K562 (cell line): ENCODE results near the gene RMI1. TPM values are rescaled to one million over a fixed set of nuclear protein-coding genes. Genes with fewer than 3 reads are reported as not detected.

ENCODE experiments used
- ADNP ChIP-seq: fragments of 200-800 bp; sonication (Bioruptor generic); IDR thresholded peaks from 2 replicates; pipeline ENCODE4 v1.6.1; 2016; ENCODE audit warnings: missing genetic modification characterization, missing compliant biosample characterization
- CHAMP1 ChIP-seq: fragments of 450-650 bp; IDR thresholded peaks from 2 replicates; pipeline ENCODE4 v1.6.1; 2016; ENCODE audit warnings: mild to moderate bottlenecking
- CHD4 ChIP-seq: fragments of 200-600 bp; sonication (generic); IDR thresholded peaks from 3 replicates; pipeline ENCODE4 v1.6.1; 2012; ENCODE audit warnings: low read depth, mild to moderate bottlenecking, mixed read lengths, low read length, inconsistent platforms; ENCODE audit not compliant: insufficient read depth, insufficient replicate concordance, poor library complexity, severe bottlenecking
- HMG20B ChIP-seq: fragments of 250-450 bp; sonication (Bioruptor Pico); IDR thresholded peaks from 2 replicates; pipeline ENCODE4 v1.5.0; 2021; ENCODE audit warnings: mild to moderate bottlenecking
- MAFK ChIP-seq: IDR thresholded peaks from 2 replicates; pipeline ENCODE4 v1.6.1; 2011; ENCODE audit warnings: low read length, improper control_type of control experiment
- RBBP5 ChIP-seq: fragments of 200-600 bp; sonication (generic); IDR thresholded peaks from 2 replicates; pipeline ENCODE4 v1.6.1; 2012; ENCODE audit warnings: borderline replicate concordance, mild to moderate bottlenecking, low read length, control low read depth, inconsistent platforms; ENCODE audit not compliant: insufficient read depth, poor library complexity, severe bottlenecking
- ZBTB12 ChIP-seq: fragments of 250-450 bp; sonication (Bioruptor Pico); IDR thresholded peaks from 2 replicates; pipeline ENCODE4 v1.4.0; 2020
- ZBTB17 ChIP-seq: fragments of 450-650 bp; formaldehyde crosslinking; IDR thresholded peaks from 2 replicates; pipeline ENCODE4 v1.4.0; 2020; ENCODE audit warnings: mild to moderate bottlenecking
- ZFP91 ChIP-seq: sonication (generic); formaldehyde crosslinking; IDR thresholded peaks from 2 replicates; pipeline ENCODE4 v1.8.0; 2022; ENCODE audit warnings: mild to moderate bottlenecking, missing genetic modification reagents
- polyA plus RNA-seq, 8 experiments: library from polyadenylated mRNA; depleted of rRNA in 4 of 8; stranded (reverse) in 5 of 8; unstranded in 3 of 8; fragments of >200 nt; fragmentation: Nextera tagmentation in 2 of 8; fragmentation: Illumina TruSeq in 1 of 8; extraction: Ambion mirVana in 2 of 8; extraction: Trizol in 1 of 8; gene quantifications; 2 replicates each; pipeline versions ENCODE4 v1.2.1 to v1.2.3, GENCODE V29; 2011 to 2014; ENCODE audit warnings: inconsistent platforms in 1 of 8, missing spikeins in 1 of 8
- total RNA-seq, 7 experiments: library from RNA; depleted of rRNA in 6 of 7; stranded (reverse); fragments of >200 nt in 6 of 7; fragmentation: Illumina TruSeq in 2 of 7; extraction: Trizol in 2 of 7; gene quantifications; 2 replicates each; pipeline versions ENCODE4 v1.2.1 to v1.2.3, GENCODE V29; 2011 to 2021; ENCODE audit warnings: low replicate concordance in 1 of 7
- TF ChIP-seq, protein P1 (sequence below): fragments of 450-650 bp; IDR thresholded peaks from 2 replicates; pipeline ENCODE4 v1.7.0; 2016; ENCODE audit warnings: borderline replicate concordance
- TF ChIP-seq, protein P2 (sequence below): sonication (generic); formaldehyde crosslinking; IDR thresholded peaks from 2 replicates; pipeline ENCODE4 v1.8.0; 2022; ENCODE audit warnings: mild to moderate bottlenecking, missing genetic modification reagents, borderline replicate concordance

Gene RMI1
- total and polyA plus RNA-seq, 9 of the 15 experiments (the other 6 are each of a cell fraction or from before 2014, with no cell fraction given), result 3.0 to 17.4 (median 10.6) TPM

DNA sequence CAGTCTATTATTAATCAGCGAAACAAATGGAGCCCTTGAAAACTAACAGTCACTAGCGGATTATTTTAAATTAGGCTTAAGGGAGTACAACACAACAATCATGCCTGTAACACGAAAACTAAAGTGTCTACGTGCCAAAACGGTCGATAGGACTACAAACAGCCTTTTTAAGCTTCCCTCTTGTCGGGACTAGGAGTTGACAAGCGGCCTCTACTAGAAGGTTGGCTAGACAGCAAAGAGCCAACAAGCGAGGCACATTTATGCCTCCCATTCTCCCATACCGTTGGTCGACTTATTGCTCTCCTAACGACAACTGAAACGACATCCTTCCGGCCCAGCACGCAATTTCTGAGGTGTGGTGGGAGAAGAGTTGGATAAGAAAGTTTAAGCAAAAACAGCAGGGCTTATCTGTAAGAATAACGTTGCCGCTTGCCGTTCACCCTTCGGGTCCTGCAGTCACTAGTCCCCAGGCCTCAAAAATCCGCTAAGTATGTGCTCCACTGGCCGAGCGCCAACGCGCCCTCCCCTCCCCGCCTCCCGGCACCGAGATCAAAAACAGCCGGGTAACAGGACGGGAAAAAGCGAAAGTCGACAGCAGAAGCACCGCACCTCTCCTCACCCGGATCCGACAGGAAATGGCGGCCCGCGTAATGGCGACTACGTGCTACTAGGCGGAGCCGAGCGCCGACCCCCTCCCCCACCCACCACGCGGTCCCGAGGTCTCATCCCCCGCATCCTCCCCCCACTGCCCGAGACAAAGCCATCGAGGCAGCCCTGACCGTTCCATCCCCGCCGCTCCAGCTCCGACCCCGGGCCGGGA, 1.4 kb upstream of the RMI1 start (continued):
- TF ChIP-seq ZFP91 (CRISPR knock-in tag) (no peak), CHAMP1 (no peak), ZBTB12 (no peak), ZBTB17 (no peak), ADNP (no peak), HMG20B (CRISPR knock-in tag) (no peak), RBBP5 (peak; percentile 61), CHD4 (no peak), MAFK (no peak)
- TF ChIP-seq, protein P1, sequence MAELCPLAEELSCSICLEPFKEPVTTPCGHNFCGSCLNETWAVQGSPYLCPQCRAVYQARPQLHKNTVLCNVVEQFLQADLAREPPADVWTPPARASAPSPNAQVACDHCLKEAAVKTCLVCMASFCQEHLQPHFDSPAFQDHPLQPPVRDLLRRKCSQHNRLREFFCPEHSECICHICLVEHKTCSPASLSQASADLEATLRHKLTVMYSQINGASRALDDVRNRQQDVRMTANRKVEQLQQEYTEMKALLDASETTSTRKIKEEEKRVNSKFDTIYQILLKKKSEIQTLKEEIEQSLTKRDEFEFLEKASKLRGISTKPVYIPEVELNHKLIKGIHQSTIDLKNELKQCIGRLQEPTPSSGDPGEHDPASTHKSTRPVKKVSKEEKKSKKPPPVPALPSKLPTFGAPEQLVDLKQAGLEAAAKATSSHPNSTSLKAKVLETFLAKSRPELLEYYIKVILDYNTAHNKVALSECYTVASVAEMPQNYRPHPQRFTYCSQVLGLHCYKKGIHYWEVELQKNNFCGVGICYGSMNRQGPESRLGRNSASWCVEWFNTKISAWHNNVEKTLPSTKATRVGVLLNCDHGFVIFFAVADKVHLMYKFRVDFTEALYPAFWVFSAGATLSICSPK, result no peak
- TF ChIP-seq, protein P2, sequence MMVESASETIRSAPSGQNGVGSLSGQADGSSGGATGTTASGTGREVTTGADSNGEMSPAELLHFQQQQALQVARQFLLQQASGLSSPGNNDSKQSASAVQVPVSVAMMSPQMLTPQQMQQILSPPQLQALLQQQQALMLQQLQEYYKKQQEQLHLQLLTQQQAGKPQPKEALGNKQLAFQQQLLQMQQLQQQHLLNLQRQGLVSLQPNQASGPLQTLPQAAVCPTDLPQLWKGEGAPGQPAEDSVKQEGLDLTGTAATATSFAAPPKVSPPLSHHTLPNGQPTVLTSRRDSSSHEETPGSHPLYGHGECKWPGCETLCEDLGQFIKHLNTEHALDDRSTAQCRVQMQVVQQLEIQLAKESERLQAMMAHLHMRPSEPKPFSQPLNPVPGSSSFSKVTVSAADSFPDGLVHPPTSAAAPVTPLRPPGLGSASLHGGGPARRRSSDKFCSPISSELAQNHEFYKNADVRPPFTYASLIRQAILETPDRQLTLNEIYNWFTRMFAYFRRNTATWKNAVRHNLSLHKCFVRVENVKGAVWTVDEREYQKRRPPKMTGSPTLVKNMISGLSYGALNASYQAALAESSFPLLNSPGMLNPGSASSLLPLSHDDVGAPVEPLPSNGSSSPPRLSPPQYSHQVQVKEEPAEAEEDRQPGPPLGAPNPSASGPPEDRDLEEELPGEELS (CRISPR knock-in tag), result 0 out of 2 replicates have a peak, but pooled peaks have one; percentile 25
